GM23248 (cell line): ENCODE measurements around the gene ACSS1.

Experiments
- EZH2 ChIP-seq: fragments of 200-600 bp; sonication (generic); IDR thresholded peaks from 2 replicates; pipeline ENCODE4 v1.6.1; 2018; ENCODE audit warnings: antibody characterized with exemption, mild to moderate bottlenecking; ENCODE audit not compliant: insufficient read depth, poor library complexity, severe bottlenecking
- EZH2phosphoT487 ChIP-seq: fragments of 200-600 bp; sonication (generic); IDR thresholded peaks from 2 replicates; pipeline ENCODE4 v1.6.1; 2018; ENCODE audit warnings: antibody characterized with exemption, moderate library complexity, mild to moderate bottlenecking, low read depth; ENCODE audit not compliant: insufficient read depth

GRCh38 chr20:25088267-25088666, 30.3 kb upstream of the ACSS1 start:
- TF ChIP-seq EZH2, result no peak
- TF ChIP-seq EZH2phosphoT487, result no peak
